Mononuclear cell (primary cell): ENCODE measurements around the gene GBE1. TPM values are rescaled to one million over a fixed set of nuclear protein-coding genes. Genes with fewer than 3 reads are reported as not detected.

Source experiments
- H3K27me3 ChIP-seq: 2 replicates; pipeline ENCODE4 v1.6.0; 2011; ENCODE audit warnings: low read length, control low read depth; ENCODE audit not compliant: insufficient read depth
- H3K4me1 ChIP-seq: 2 replicates; pipeline ENCODE4 v1.5.1; 2011; ENCODE audit warnings: mild to moderate bottlenecking, low read length, control low read depth; ENCODE audit not compliant: insufficient read depth
- H3K4me3 ChIP-seq: 2 replicates; pipeline ENCODE4 v1.5.1; 2011; ENCODE audit warnings: mild to moderate bottlenecking, low read length, moderate library complexity
- H3K9me3 ChIP-seq: 2 replicates; pipeline ENCODE4 v1.5.1; 2011; ENCODE audit warnings: low read depth, mild to moderate bottlenecking, control low read depth, low read length
- total RNA-seq: library from RNA; depleted of rRNA; stranded (reverse); fragments of >200 nt; gene quantifications from one replicate; pipeline ENCODE4 v1.2.3, GENCODE V29; 2012

The GBE1 gene
- total RNA-seq, 1 donor = 9.1 TPM

GRCh38 chr3:81444817-81445460, 316.5 kb downstream of the GBE1 start:
- no peaks in the 10 kb centered on the region for H3K9me3 ChIP-seq
- no peak overlapping the region for H3K4me3 ChIP-seq
- no peaks in the 10 kb centered on the region for H3K27me3 ChIP-seq
- no peaks in the 10 kb centered on the region for H3K4me1 ChIP-seq

GRCh38 chr3:81443958-81444357, 317.5 kb downstream of the GBE1 start:
- Histone ChIP-seq H3K4me3 (no peak overlapping the region), H3K27me3 (no peaks in the 10 kb centered on the region), H3K9me3 (no peaks in the 10 kb centered on the region), H3K4me1 (no peaks in the 10 kb centered on the region)

DNA sequence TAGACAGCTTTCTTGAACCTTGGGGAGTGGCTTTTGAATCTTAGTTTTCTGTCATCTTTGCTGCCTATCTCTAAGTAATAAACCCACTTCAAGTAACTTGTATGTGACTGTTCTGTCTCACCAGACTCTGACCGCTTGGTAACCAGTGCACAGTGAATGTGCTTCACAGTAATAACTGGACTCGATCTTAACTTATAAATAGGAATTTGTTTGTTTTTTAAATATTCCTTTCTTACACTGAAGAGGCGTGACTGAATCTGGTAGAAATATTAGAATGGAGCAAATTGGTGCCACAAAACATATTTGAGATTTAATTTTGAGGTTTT, 318.0 kb downstream of the GBE1 start:
- Histone ChIP-seq H3K4me1 (no peaks in the 10 kb centered on the region), H3K27me3 (no peaks in the 10 kb centered on the region), H3K4me3 (no peak overlapping the region), H3K9me3 (no peaks in the 10 kb centered on the region)

- H3K4me3 ChIP-seq = no peak overlapping the region
- H3K9me3 ChIP-seq = no peaks in the 10 kb centered on the region
- H3K4me1 ChIP-seq = no peaks in the 10 kb centered on the region
- H3K27me3 ChIP-seq = no peaks in the 10 kb centered on the region
These were observed 318.5 kb downstream of the GBE1 start for GRCh38 chr3:81442758-81443456.

- no peak overlapping the region for H3K4me3 ChIP-seq
- no peaks in the 10 kb centered on the region for H3K9me3 ChIP-seq
- H3K4me1 ChIP-seq = no peaks in the 10 kb centered on the region
- H3K27me3 ChIP-seq = no peaks in the 10 kb centered on the region
These were observed 320.8 kb downstream of the GBE1 start for GRCh38 chr3:81440661-81441060.
